Keratinocyte (primary cell): ENCODE data around the gene BRF1.

Experiments
- EZH2 ChIP-seq: IDR thresholded peaks from one replicate; pipeline ENCODE4 v1.6.1; 2012; ENCODE audit warnings: inconsistent platforms, mild to moderate bottlenecking, low read length, moderate library complexity
- TF ChIP-seq, protein P1 (sequence below), 3 experiments: IDR thresholded peaks in 1 of 3; conservative IDR thresholded peaks in 1 of 3; optimal IDR thresholded peaks in 1 of 3; 2 replicates in 2 of 3; 3 replicates in 1 of 3; pipeline versions ENCODE3 to v1.5.1; 2011; ENCODE audit warnings: low read length in 3 of 3, mild to moderate bottlenecking in 3 of 3, moderate library complexity in 2 of 3, control low read depth in 1 of 3, inconsistent platforms in 1 of 3; ENCODE audit not compliant: insufficient read depth in 2 of 3; ENCODE audit errors: extremely low read depth in 1 of 3

DNA sequence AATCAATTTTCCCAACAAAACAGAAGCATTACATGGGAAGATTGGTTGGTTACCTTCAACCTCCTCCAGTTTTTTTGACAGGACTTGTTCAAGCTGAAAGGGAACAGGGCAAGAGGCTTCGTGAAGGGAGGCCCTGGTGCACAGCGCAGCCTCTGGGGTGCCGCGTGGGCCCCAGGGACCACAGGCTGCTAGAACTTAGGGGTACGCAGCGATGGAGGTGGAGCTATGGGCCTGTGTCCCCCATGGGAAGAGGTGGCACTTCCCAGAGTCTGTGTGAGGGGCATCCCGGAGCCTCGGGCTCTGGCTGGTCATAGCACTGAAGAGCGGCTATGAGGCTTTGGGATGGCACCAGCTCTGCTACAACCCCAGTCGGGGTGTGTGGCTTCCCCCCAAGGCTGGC lies 74.6 kb downstream of the BRF1 start:
- TF ChIP-seq, protein P1, sequence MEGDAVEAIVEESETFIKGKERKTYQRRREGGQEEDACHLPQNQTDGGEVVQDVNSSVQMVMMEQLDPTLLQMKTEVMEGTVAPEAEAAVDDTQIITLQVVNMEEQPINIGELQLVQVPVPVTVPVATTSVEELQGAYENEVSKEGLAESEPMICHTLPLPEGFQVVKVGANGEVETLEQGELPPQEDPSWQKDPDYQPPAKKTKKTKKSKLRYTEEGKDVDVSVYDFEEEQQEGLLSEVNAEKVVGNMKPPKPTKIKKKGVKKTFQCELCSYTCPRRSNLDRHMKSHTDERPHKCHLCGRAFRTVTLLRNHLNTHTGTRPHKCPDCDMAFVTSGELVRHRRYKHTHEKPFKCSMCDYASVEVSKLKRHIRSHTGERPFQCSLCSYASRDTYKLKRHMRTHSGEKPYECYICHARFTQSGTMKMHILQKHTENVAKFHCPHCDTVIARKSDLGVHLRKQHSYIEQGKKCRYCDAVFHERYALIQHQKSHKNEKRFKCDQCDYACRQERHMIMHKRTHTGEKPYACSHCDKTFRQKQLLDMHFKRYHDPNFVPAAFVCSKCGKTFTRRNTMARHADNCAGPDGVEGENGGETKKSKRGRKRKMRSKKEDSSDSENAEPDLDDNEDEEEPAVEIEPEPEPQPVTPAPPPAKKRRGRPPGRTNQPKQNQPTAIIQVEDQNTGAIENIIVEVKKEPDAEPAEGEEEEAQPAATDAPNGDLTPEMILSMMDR (optimal IDR thresholded peaks at IDR 0.05 in 1 of 3, IDR thresholded peaks at IDR 0.05 in 1 of 3, conservative IDR thresholded peaks at IDR 0.05 in 1 of 3; ENCODE audit: extremely low read depth in 1 of 3, insufficient read depth in 2 of 3, low read length in 3 of 3), result no peak
- no peak for TF ChIP-seq EZH2
